Thyroid gland (tissue), 4 donors: ENCODE results near the gene POLL. TPM values are rescaled to one million over a fixed set of nuclear protein-coding genes. Genes with fewer than 3 reads are reported as not detected.

Experiments used
- DNase-seq, 2 donors: peaks; one replicate each; pipeline ENCODE4 v3.0.0-alpha.2; 2019
- H3K27ac ChIP-seq, 3 donors: fragments of 200-600 bp; sonication (generic); 1 replicate in 2 of 3; 2 replicates in 1 of 3; pipeline ENCODE4 v1.5.1; 2016 to 2019; ENCODE audit warnings: mild to moderate bottlenecking in 1 of 3, moderate library complexity in 1 of 3
- H3K27me3 ChIP-seq: fragments of 200-600 bp; sonication (generic); one replicate; pipeline ENCODE4 v1.5.1; 2019
- H3K36me3 ChIP-seq, 2 donors: fragments of 200-600 bp; sonication (generic); one replicate each; pipeline ENCODE4 v1.5.1; 2016 to 2019
- H3K4me1 ChIP-seq, 2 donors: fragments of 200-600 bp; sonication (generic); one replicate each; pipeline ENCODE4 v1.5.1; 2017 to 2019
- H3K4me3 ChIP-seq, 3 donors: fragments of 200-600 bp; sonication (generic); replicated peaks in 1 of 3; 1 replicate in 2 of 3; 2 replicates in 1 of 3; pipeline ENCODE4 v1.5.1; 2016; ENCODE audit warnings: mild to moderate bottlenecking in 1 of 3
- H3K9me3 ChIP-seq: fragments of 200-600 bp; sonication (generic); one replicate; pipeline ENCODE4 v1.5.1; 2017
- POLR2A ChIP-seq, 2 donors: fragments of 450-650 bp; IDR thresholded peaks; one replicate each; pipeline ENCODE4 v1.6.1; 2017; ENCODE audit warnings: antibody characterized with exemption in 2 of 2, mild to moderate bottlenecking in 2 of 2, moderate library complexity in 1 of 2
- WGBS, 2 donors: methylation state at CpG; one replicate each; pipeline ENCODE4 v1.1.5; 2017; 5-methylcytosine and 5-hydroxymethylcytosine counted together
- intact Hi-C: fragments of 100-400 bp; cut with DNase I; formaldehyde crosslinking; loops from one replicate; pipeline ENCODE4 v1.15.1; 2023
- total RNA-seq, 4 donors: library from RNA; depleted of rRNA; stranded (reverse); fragments of >200 nt; gene quantifications; one replicate each; pipeline ENCODE4 v1.2.3, GENCODE V29; 2016
- TF ChIP-seq, protein P1 (sequence below), 6 experiments: fragments of 200-600 bp in 3 of 6; fragments of 450-650 bp in 3 of 6; sonication (generic) in 3 of 6; IDR thresholded peaks; one replicate each; pipeline ENCODE4 v1.5.1; 2016 to 2019; ENCODE audit warnings: antibody characterized with exemption in 6 of 6, mild to moderate bottlenecking in 2 of 6, inconsistent platforms in 1 of 6, moderate library complexity in 1 of 6

POLL gene
- total RNA-seq, 4 donors from 2014 or later: 26.2 to 34.9 (median 33.1) TPM

GRCh38 chr10:101563497-101564040 is 24.5 kb downstream of the POLL start:
- H3K4me3 ChIP-seq: no peak overlapping the region
- no peak overlapping the region for H3K27ac ChIP-seq
- no peak for DNase-seq
- H3K36me3 ChIP-seq: no peaks in the 10 kb centered on the region
- no peaks in the 10 kb centered on the region for H3K9me3 ChIP-seq
- TF ChIP-seq, protein P1, sequence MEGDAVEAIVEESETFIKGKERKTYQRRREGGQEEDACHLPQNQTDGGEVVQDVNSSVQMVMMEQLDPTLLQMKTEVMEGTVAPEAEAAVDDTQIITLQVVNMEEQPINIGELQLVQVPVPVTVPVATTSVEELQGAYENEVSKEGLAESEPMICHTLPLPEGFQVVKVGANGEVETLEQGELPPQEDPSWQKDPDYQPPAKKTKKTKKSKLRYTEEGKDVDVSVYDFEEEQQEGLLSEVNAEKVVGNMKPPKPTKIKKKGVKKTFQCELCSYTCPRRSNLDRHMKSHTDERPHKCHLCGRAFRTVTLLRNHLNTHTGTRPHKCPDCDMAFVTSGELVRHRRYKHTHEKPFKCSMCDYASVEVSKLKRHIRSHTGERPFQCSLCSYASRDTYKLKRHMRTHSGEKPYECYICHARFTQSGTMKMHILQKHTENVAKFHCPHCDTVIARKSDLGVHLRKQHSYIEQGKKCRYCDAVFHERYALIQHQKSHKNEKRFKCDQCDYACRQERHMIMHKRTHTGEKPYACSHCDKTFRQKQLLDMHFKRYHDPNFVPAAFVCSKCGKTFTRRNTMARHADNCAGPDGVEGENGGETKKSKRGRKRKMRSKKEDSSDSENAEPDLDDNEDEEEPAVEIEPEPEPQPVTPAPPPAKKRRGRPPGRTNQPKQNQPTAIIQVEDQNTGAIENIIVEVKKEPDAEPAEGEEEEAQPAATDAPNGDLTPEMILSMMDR (IDR thresholded peaks at IDR 0.05): no peak
- TF ChIP-seq POLR2A (IDR thresholded peaks at IDR 0.05): no peak
- intact Hi-C loops: no loop called here
- WGBS, 2 donors: 72 to 76% methylated on average over 9 to 11 of the region's 11 CpGs
- H3K4me1 ChIP-seq: peaks cover 0 to 5% of the 10 kb centered on the region in 2 donors
- H3K27me3 ChIP-seq: peaks cover 6% of the 10 kb centered on the region

GRCh38 chr10:101563007-101563406 is 25.1 kb downstream of the POLL start:
- Histone ChIP-seq H3K9me3 (no peaks in the 10 kb centered on the region), H3K27me3 (peaks cover 6% of the 10 kb centered on the region), H3K4me3 (no peak overlapping the region), H3K36me3 (no peaks in the 10 kb centered on the region), H3K27ac (no peak overlapping the region), H3K4me1 (peaks cover 0 to 5% of the 10 kb centered on the region in 2 donors)
- WGBS, 2 donors: 48 to 75% methylated on average over 3 of the region's 3 CpGs
- TF ChIP-seq, protein P1 (IDR thresholded peaks at IDR 0.05): no peak
- no peak for TF ChIP-seq POLR2A (IDR thresholded peaks at IDR 0.05)
- intact Hi-C loops: no loop called here
- no peak for DNase-seq

DNA sequence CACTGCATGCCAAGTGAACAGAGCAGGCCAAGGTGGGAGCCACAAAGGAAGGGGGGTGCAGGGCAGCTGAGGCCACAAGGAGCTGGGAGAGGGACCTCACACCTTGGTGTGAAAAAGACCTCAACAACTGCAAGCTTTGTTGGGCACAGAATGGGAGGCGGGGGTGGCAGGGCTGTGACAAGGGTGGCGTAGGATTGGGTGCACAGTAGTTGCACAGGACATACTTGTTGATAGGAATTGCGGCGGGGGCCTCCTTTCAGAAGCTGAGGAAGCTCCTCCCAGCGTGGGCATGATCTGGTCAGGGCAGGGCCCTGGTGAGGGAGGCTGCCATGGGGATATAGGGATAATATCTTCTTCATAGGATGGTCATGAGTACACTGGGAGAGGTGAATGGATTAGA is 25.8 kb downstream of the POLL start:
- peaks cover 0 to 5% of the 10 kb centered on the region in 2 donors for H3K4me1 ChIP-seq
- DNase-seq: no peak
- intact Hi-C loops: no loop called here
- H3K36me3 ChIP-seq: no peaks in the 10 kb centered on the region
- WGBS, 2 donors: 87 to 89% methylated on average over 5 of the region's 5 CpGs
- no peaks in the 10 kb centered on the region for H3K9me3 ChIP-seq
- peaks cover 6% of the 10 kb centered on the region for H3K27me3 ChIP-seq
- H3K4me3 ChIP-seq: no peak overlapping the region
- no peak overlapping the region for H3K27ac ChIP-seq
- no peak for TF ChIP-seq POLR2A (IDR thresholded peaks at IDR 0.05)
- TF ChIP-seq, protein P1 (IDR thresholded peaks at IDR 0.05): no peak

DNA sequence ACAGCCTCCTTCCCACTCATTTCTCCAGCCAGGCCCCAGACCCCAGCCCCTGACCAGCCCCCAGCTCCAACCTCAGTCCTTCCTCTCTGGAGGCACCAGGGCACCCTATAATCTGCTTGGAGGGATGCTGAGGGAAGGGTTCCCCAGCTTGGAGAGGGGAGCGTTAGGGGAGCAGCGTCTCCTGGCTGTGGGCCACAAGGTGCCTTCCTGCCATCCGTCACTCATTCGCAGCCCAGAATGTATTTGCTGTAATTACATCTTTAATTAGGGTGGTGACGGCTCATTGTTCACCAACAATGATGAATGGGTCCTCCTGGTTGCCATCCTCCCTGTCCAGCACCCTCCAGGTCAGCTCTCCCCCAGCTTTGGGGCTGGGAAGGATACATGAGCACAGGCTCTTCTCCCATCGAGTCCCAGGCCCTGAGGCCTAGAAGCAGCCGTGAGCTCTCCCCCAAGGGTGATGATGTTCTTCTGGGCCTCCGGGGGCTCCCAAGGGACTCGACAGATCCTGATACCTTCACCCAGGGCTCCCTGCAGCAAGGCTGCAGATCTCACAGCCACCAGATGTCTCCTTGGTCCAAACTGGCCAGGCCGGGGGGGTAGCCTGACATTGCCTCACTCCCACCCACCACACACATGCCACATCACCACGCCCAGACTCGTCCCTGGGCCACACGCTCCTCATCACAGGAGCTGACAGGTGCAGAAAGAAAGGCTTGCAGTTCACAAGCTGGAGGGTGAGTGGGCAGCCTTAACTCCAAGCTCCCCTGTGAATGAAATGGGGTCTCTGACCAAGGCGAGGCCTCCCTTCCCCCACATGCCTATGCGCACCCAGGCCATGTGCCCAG is 26.8 kb downstream of the POLL start:
- H3K27me3 ChIP-seq: peaks cover 6% of the 10 kb centered on the region
- TF ChIP-seq POLR2A (IDR thresholded peaks at IDR 0.05): no peak
- TF ChIP-seq, protein P1 (IDR thresholded peaks at IDR 0.05): no peak
- intact Hi-C loops: no loop called here
- WGBS, 2 donors: 74 to 75% methylated on average over 8 to 11 of the region's 15 CpGs
- H3K27ac ChIP-seq: no peak overlapping the region
- H3K36me3 ChIP-seq: no peaks in the 10 kb centered on the region
- H3K4me3 ChIP-seq: no peak overlapping the region
- H3K4me1 ChIP-seq: no peaks in the 10 kb centered on the region
- H3K9me3 ChIP-seq: no peaks in the 10 kb centered on the region
- no peak for DNase-seq
